AG04450 (cell line): ENCODE results near the gene CD44. TPM values are rescaled to one million over a fixed set of nuclear protein-coding genes. Genes with fewer than 3 reads are reported as not detected.

Experiments used
- CTCF ChIA-PET: fragments of 300-600, 350-600 bp; formaldehyde crosslinking; extraction: SDS; loops from one replicate; lab custom pipeline; 2022; ENCODE audit warnings: antibody characterized with exemption, inconsistent platforms; lab: Charles Lee
- POLR2A ChIA-PET: fragments of 350-600 bp; formaldehyde crosslinking; extraction: SDS; loops from one replicate; lab custom pipeline; 2021; ENCODE audit warnings: antibody characterized with exemption, inconsistent platforms; lab: Yijun Ruan, JAX
- DNase-seq: peaks from one replicate; pipeline ENCODE4 v3.0.0-alpha.2; 2011; ENCODE audit warnings: low read depth, low spot score
- H3K27ac ChIP-seq: one replicate; pipeline ENCODE4 v1.5.1; 2012; ENCODE audit warnings: low read depth, low read length, control low read depth
- H3K27me3 ChIP-seq: one replicate; pipeline ENCODE4 v1.6.0; 2012; ENCODE audit warnings: low read length; ENCODE audit not compliant: control insufficient read depth, insufficient read depth
- H3K4me3 ChIP-seq: 2 replicates; pipeline ENCODE4 v1.5.1; 2011; ENCODE audit warnings: mild to moderate bottlenecking, low read depth, low read length, control low read depth
- H3K9me3 ChIP-seq: 2 replicates; pipeline ENCODE4 v1.5.1; 2012; ENCODE audit warnings: low read length; ENCODE audit not compliant: control insufficient read depth, insufficient read depth
- polyA plus RNA-seq: library from polyadenylated mRNA; depleted of rRNA; stranded (reverse); fragments of >200 nt; gene quantifications from 2 replicates; pipeline ENCODE4 v1.2.3, GENCODE V29; 2011
- TF ChIP-seq, protein P1 (sequence below): IDR thresholded peaks from 2 replicates; pipeline ENCODE4 v1.5.1; 2011; ENCODE audit warnings: low read depth, low read length, control low read depth, inconsistent platforms

The CD44 gene
- polyA plus RNA-seq, 1 experiment: 1,817 TPM

DNA sequence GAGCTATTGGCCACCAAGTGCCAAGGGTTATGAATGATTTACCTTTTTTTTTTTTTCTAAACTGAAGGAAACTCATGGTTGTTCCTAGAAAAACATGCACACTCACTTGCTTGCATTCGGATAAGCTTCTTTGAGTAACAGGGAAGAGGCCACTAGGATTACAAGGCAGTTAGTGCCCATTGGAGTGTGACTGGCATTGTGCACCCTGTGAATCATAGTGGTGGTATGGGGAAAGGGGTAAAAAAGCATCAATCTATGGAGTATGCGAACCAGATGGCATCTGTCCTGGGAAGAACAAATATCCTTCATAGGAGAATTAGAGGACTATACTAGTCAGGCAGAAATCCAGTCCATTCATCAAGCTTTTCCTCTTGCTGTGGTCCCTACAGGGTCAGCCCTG lies 24.2 kb downstream of the CD44 start:
- no peaks in the 10 kb centered on the region for H3K9me3 ChIP-seq
- ChIA-PET POLR2A (interaction anchor here (0.6 to 2.4 kb wide), 3 partner anchors 11 to 226 kb away, joined by 4 to 10 read pairs (median 4); partner anchors contain the start of gene CD44), CTCF (interaction anchor here (0.7 to 2.0 kb wide), 2 partner anchors 21 to 236 kb away, joined by 3 to 7 read pairs; no protein-coding TSS in a partner anchor)
- H3K27me3 ChIP-seq: no peaks in the 10 kb centered on the region
- H3K27ac ChIP-seq: peak overlapping the region; percentile 66
- no peak overlapping the region for H3K4me3 ChIP-seq
- no peak for DNase-seq
- TF ChIP-seq, protein P1, sequence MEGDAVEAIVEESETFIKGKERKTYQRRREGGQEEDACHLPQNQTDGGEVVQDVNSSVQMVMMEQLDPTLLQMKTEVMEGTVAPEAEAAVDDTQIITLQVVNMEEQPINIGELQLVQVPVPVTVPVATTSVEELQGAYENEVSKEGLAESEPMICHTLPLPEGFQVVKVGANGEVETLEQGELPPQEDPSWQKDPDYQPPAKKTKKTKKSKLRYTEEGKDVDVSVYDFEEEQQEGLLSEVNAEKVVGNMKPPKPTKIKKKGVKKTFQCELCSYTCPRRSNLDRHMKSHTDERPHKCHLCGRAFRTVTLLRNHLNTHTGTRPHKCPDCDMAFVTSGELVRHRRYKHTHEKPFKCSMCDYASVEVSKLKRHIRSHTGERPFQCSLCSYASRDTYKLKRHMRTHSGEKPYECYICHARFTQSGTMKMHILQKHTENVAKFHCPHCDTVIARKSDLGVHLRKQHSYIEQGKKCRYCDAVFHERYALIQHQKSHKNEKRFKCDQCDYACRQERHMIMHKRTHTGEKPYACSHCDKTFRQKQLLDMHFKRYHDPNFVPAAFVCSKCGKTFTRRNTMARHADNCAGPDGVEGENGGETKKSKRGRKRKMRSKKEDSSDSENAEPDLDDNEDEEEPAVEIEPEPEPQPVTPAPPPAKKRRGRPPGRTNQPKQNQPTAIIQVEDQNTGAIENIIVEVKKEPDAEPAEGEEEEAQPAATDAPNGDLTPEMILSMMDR: no peak

DNA sequence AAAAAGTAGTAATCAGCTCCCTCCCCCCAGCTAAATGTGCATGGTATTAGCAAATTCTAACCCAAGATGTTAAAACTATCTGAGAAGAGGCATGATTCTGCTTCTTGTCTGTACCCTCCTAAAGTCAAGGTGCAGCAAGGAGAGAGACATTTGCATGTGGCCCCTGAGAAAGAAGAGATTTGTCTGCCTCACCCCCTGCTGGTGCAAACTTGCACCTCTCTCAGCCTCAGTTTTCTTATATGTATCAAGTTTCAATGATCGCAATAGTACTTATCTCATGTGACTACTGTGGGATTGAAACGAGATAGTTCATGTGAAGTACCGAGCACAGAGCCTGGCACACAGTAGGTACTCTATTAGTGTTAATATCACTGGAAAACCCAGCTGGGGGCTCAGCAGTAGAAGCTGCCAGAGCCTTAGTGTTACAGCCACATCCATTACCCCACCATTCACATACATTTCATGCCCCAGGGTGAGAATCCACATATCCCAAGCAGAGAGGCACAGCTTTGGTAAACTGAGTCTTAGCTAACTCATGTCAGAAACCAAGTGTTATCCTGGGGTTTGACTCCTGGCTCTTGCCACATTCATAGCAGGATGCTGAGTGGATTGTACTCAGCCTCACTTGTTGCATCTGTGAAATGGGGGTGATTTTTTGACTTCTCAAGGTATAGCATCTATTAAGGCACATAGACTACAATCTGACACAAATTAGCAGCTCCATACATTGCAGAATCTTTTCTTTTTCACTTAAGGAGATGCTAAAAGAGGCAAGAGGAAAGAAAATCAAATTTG lies 24.9 kb downstream of the CD44 start:
- Histone ChIP-seq H3K27ac (peak overlapping the region; percentile 66), H3K4me3 (no peak overlapping the region), H3K9me3 (no peaks in the 10 kb centered on the region), H3K27me3 (no peaks in the 10 kb centered on the region)
- no peak for DNase-seq
- ChIA-PET POLR2A (interaction anchor here (0.9 kb wide), 1 partner anchor 11 kb away, joined by 4 read pairs; no protein-coding TSS in a partner anchor), CTCF (interaction anchor here (0.7 to 2.0 kb wide), 2 partner anchors 20 to 237 kb away, joined by 3 to 7 read pairs; no protein-coding TSS in a partner anchor)
- TF ChIP-seq, protein P1: peak; percentile 48

DNA sequence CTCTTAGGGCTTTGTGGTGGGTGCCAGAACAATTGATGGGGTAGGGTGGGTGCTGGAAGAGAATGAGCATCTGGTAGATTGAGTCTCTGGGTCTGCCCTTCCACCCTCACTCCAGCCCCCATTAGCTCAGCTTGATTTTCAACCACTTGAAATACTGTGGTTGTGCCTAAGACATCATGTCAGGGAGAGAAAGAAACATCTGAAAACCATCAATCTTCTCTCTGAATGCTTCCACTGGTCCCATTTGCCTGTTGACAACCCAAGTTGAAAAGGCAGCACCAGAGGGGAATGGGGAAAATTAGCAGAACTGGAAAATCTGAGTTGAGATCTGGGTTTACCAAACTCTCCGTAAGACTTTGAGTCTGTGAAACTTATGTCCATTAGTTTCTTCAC lies 26.1 kb downstream of the CD44 start:
- TF ChIP-seq, protein P1: no peak
- POLR2A ChIA-PET: interaction anchor here (1.2 to 1.5 kb wide), 2 partner anchors 119 to 188 kb away, joined by 3 to 4 read pairs; no protein-coding TSS in a partner anchor
- CTCF ChIA-PET: no interaction called here
- DNase-seq: no peak
- Histone ChIP-seq H3K27ac (peak overlapping the region; percentile 33), H3K4me3 (no peak overlapping the region), H3K9me3 (no peaks in the 10 kb centered on the region), H3K27me3 (no peaks in the 10 kb centered on the region)

DNA sequence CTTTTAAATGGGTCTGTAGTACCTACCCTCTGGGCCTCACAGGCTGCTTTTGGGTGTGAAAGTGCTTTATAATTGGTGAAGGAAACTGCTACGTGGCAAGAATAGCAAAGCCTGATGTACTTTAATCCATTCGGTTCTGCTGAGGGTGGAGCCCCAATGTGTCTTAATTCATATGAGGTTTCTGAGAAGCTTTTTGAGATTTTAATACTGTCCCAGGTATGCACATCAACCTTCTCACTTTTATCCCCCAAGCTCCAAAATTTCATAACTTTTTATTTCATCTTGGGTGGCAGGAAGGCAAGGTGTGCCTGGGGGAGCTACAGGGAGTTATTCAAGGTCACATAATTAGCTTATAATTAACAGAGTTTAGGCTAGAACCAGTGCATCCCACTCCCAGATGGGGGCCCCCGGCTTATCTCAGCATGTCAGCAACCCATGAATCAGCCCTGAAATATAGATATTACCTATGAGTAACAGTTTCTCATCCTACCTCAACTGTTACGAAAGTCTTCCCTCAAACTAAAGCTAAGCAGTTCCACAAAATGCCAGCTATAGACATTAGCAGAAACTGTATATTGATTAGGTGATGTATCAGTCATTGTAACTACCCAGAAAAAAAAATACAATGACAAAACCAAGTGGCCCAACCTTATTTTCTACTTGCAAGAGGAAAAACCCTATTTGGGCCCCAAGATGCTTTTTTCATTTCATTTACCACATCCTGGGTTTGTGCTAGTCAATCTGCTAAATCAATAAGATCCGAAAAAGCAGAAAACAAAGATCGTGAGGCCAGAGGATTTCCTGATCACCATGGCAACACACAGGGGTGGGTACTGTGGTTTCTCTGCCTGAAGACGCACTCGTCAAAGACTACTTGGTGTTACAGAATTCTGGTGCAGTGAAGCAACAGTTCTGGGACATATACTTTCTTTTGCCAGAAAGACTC lies 26.7 kb downstream of the CD44 start:
- Histone ChIP-seq H3K9me3 (no peaks in the 10 kb centered on the region), H3K27ac (peak overlapping the region; percentile 80), H3K4me3 (no peak overlapping the region; the same call in 1 of the 2 replicates), H3K27me3 (no peaks in the 10 kb centered on the region)
- no peak for DNase-seq
- ChIA-PET POLR2A (interaction anchor here (1.2 to 2.3 kb wide), 4 partner anchors 9 to 189 kb away, joined by 3 to 9 read pairs (median 4); no protein-coding TSS in a partner anchor), CTCF (interaction anchor here (0.7 to 1.4 kb wide), 3 partner anchors 9 to 239 kb away, joined by 3 to 4 read pairs (median 4); no protein-coding TSS in a partner anchor)
- TF ChIP-seq, protein P1: no peak
